ENCODE data around the gene ADAMTSL3. TPM values are rescaled to one million over a fixed set of nuclear protein-coding genes. Genes with fewer than 3 reads are reported as not detected.
A peak's percentile ranks its signal among the peaks of the same experiment; 100 is the strongest.
"Not testable (repeated sequence)": the region's sequence is repeated elsewhere in the genome, so short reads cannot be mapped to it uniquely, and the experiment has no call there.

ADAMTSL3 gene
- total RNA-seq, 1 experiment from 2014 or later = under 0.01 TPM

DNA sequence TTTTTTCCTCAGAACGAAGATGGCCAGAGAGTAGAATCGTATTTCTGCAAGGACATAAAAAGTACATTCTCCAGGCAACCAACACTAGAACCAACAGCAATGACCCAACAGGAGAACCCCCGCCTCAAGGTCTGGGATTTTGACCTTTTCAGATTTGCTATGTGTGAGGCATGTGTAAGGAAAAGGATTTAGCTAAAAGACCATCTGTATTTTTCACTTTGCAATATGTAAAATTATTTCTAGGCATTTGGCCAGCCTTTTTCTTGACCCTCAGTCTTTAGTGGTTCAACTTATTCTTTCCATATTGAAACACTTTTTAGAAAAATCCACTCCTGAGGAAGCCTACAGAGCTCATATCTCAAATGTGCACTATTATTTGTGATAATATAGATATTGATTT lies 362.4 kb downstream of the ADAMTSL3 start:
- no peak for DNase-seq (ENCODE audit: low read depth)

DNA sequence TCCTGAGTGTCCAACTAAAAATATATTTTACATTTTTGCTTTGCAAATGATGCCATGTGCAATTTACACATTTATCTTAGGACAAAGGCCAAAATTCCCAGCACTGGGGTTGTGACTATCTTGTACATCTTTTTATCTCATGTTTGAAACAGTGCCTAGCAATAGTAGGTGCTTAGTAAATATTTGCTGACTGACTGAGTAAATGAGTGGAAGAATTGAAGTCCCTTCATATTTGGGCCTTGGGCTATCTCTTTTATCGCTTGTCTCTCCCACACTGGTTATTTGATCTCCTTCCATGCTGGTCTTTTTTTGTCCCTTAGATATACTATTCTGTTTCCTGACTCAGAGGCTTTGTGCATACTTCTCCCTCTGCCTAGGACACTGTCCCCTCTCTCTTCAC lies 368.6 kb downstream of the ADAMTSL3 start:
- DNase-seq (ENCODE audit: low read depth) = no peak

DNA sequence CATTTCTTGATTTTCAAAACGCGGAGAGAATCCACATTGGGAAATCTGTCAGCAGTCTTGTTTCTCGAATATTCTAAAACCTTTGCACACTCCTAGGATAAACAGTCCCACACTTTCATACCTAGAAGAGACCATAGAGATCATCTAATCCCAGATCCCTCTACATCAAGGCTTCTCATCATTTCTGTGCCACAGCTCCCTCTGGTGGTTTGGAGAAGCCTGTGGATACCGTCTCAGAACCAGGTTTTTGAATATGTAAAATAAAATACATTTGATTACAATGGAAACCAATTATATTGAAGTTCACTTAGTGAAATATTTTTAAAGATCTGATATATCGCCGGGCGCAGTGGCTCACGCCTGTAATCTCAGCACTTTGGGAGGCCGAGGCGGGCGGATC lies 369.7 kb downstream of the ADAMTSL3 start:
- DNase-seq (ENCODE audit: low read depth) = peak; percentile 41

DNA sequence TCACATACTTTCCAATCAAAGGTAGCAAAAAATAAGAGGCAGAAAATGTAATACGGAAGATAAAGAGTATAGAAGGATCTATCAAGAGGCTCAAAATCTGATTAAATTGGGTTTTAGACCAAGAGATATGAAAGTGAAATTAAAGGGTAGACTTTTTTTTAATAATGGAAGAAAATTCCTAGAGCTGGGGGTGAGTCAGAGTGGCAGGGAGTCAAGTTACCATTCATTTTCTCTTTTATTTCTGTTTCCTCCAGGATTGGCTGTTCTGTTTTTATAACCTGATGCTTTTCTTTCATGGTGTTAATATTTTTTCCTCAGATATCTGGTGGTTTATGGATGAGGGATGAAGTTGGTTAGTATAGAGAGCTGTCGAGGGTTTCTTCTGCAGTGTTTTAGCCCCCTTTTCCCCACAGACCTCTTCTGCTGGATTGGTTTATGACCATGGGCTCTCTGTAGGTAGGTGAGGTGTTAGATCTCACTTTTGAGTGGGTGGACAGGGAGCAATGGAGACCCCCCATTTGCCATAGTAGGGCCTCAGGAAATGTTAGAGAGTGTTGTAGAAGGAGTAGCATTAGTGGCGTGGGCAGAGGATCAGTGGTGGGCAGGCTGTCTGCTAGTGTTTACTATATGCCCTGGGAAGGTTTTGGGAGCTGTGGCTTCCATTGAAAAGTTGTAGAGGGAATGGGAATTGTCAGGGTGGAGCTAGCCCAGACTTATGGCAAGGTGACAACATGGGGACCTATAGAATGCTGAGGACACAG lies 380.1 kb downstream of the ADAMTSL3 start:
- DNase-seq (ENCODE audit: low read depth) = peak; percentile 15

DNA sequence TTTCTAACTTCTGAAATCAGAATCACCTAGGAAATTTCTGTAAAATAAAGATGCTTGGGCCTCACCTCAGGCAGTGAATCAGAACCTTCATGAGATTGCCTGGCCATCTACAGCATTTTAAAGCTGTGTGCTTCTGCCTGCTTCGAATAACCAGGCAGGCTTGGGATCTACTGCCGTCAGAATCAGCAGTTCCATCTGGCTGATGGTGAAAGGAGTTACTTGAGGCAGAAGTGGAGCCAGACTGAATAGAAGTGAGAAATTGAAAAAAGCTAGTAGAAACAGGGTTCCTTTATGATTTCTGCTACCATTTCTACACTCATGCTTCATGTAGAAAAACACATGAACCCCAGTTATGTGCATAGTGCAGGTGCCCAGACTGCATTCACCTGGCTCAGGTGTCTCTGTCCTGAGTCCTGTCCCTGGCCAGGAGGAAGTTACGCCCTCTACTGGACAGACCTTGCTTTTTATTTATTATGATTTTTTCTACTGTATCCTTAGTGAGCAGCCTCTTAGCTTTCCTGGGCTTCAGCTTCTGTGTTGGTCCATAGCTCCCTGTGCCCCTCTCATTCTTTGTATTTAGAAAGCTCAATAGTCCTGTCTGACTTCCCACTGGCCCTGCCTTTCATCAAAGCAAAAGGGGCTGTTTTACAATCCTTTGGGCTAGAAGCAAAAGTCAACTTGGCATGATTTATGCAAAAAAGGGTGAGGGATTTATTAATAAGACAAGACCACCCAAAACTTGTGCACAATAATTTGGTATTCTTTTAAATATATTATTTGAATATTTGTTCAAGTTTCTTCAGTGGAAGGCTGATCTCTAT lies 380.9 kb downstream of the ADAMTSL3 start:
- no peak for DNase-seq (ENCODE audit: low read depth)

DNA sequence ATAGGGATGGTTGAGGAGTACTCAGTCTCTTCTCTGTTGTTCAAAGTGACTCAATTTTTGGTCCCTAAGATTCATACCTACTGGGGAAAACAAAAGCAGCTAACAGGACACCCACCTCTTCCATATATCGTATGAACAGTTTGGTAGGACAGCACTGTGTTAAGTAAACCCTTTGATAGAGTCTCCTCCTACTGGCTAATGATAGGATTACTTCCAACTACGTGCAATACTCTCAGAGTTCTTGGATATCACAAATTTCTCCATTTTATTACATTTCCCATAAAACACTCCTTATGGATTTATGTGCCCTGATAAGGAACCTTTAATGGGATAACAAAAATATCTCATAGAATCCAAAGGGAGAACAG lies 381.5 kb downstream of the ADAMTSL3 start:
- DNase-seq (ENCODE audit: low read depth) = peak; percentile 39

DNA sequence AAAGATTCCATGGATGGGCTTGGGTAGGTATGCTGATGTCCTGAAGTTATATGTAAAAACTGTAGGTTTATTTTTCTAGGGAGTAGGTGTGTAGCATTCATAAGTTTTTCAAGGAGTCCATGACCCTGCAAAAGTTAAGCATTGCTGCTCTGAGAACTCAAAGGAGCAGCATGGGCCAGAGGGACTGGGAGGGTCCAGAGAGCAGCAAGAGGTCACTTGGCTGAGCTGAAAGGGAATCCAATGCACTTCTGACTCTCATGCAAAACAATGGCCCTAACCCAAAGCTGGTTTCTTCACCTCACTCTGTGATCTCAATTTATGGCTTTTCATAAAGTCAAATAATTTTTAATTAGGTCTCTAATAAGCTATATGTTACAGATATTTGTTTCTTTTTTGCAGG lies 383.4 kb downstream of the ADAMTSL3 start:
- DNase-seq (ENCODE audit: low read depth) = no peak

DNA sequence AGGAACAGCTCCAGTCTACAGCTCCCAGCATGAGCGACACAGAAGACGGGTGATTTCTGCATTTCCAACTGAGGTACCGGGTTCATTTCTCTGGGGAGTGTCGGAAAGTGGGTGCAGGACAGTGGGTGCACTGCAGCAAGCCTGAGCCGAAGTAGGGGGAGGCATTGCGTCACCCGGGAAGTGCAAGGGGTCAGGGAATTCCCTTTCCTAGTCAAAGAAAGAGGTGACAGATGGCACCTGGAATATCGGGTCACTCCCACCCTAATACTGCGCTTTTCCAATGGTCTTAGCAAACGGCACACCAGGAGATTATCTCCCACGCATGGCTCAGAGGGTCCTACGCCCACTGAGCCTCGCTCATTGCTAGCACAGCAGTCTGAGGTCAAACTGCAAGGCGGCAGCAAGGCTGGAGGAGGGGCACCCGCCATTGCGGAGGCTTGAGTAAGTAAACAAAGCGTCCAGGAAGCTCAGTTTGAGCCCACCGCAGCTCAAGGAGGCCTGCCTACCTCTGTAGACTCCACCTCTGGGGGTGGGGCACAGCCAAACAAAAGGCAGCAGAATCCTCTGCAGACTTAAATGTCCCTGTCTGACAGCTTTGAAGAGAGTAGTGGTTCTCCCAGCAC lies 388.6 kb downstream of the ADAMTSL3 start:
- not testable (repeated sequence) for DNase-seq (ENCODE audit: low read depth)

DNA sequence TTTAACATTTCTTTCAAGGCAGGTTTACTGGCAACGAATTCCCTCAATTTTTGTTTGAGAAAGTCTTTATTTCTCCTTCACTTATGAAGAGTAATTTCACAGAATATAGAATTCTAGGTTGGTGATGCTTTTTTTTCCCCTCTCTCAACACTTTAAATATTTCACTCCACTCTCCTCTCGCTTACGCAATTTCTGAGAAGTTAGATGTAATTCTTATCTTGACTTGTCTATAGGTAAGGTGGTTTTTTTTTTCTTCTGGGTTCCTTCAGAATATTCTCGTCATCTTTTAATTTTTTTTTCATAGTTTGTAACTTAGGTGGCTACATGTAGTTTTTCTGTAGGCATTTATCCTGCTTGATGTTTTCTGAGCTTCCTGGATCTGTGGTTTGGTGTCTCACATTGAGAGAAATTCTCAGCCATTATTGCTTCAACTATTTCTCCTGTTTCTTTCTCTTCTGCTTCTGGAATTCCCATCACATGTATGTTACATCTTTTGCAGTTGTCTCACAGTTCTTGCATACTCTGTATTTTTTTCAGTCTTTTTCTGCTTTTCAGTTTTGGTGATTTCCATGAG lies 392.2 kb downstream of the ADAMTSL3 start:
- no peak for DNase-seq (ENCODE audit: low read depth)

DNA sequence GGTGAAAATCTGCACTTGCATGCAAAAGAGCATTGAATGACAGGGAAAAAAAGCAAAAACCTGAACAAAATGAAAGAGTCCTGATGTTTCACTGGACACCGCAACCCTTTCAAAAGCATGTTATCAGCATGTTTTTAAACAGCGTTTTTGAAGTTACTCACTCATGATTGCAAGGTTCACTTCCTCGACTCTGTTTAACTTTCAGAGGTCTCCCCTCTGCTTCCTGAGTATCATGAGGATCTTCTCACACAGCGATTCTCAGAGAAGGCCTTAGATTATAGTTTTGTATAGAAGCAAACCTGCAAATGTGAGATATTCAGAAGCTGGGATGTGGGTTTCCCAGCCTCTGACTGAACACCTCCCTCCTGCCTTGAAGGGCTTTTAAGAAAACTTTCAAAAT lies 395.6 kb downstream of the ADAMTSL3 start:
- not testable (repeated sequence) for DNase-seq (ENCODE audit: low read depth)

DNA sequence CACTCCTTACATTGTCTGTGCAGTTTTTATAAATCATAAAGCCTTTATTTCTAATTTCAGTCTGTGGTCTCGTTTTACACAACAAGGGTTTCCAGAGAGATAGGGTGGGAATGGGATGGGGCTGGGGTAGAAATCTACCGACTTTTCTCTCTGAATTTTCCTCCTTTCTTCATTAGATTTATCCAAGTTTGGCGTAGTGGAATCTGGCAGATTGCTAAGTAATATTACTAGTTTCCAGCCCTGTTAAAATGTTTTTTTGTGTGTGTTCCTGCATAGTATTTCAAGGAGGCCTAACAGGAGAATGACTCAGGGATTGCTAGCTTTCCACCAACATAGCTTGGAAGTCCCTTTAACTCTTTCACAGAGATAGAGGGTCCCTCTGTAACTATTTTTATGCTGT lies 396.2 kb downstream of the ADAMTSL3 start:
- no peak for DNase-seq (ENCODE audit: low read depth)

DNA sequence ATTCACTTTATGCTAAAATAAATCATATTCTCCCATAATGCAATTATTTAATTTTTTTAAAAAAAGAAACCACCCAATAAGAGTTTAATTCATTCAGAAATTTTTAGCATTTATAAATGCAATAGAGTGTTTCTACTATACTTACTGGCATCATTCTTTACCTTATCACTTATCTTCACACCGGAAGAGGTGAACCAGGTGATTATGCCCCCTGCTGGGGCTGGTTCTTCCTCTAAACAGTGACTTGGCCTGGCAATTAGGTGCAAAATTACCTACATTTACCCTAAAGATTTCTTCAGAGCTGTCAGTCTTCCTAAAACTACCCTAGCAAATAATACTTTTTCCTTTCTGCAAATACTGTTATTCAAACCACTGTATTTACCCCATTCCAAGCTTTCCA lies 397.2 kb downstream of the ADAMTSL3 start:
- DNase-seq (ENCODE audit: low read depth) = not testable (repeated sequence)

DNA sequence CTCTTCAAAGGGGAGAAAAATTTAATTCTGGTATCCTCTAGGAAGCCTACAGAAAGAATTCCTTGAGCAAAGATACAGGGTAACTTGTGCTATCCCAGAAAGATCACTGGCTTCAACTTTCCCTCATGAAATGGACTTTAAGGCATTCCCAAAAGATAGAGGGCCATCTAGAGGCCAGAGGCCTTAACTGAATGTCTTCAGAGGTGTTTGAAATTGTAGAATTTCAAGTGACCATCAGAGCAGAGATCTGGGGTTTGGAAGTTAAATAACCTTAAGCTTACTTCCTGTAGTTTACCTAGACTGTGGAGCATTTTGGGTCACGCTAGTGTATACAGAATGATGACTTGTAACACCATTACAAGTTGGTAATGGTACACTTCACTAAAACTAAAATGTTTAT lies 400.6 kb downstream of the ADAMTSL3 start:
- not testable (repeated sequence) for DNase-seq (ENCODE audit: low read depth)

DNA sequence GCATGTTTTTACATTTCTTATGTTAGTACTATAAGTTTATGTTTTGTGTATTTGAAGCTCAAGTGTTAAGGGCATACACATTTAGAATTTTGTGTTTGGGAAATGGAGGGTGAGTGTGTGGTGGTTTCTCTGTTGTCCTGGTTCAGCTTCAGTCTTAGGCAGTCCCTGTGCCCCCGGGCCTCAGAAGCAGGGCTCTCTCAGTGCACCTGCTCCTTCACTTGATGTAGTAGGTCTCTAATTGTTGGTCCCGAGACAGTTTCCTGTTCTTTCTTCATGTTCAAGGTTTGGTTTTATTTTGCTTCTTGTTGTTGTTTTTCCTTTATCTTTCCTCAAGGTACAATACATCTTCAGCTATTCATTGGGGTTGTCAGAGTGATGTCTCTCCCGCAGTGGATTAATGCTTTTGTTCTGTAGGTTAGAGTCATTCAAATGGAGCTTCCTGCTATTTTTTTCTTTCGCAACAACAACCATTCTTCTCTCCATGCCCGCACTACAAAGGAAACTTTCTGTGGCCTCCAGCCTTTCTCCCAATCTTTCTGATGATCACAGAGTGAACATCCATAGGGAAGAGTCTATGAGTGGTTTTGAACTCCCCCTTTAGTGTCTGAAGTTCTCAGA lies 403.9 kb downstream of the ADAMTSL3 start:
- no peak for DNase-seq (ENCODE audit: low read depth)

DNA sequence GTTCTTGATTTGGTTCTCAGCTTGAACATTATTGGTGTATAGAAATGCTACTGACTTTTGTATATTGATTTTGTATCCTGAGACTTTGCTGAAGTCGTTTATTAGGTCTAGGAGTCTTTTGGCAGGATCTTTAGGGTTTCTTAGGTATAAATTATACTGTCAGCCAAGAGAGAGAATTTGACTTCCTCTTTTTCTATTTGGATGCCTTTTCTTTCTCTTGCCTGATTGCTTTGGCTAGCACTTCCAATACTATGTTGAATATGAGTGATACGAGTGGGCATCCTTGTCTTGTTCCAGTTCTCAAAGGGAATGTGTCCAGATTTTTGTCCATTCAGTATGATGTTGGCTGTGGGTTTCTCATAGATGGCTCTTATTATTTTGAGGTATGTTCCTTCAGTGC lies 409.8 kb downstream of the ADAMTSL3 start:
- DNase-seq (ENCODE audit: low read depth) = not testable (repeated sequence)

DNA sequence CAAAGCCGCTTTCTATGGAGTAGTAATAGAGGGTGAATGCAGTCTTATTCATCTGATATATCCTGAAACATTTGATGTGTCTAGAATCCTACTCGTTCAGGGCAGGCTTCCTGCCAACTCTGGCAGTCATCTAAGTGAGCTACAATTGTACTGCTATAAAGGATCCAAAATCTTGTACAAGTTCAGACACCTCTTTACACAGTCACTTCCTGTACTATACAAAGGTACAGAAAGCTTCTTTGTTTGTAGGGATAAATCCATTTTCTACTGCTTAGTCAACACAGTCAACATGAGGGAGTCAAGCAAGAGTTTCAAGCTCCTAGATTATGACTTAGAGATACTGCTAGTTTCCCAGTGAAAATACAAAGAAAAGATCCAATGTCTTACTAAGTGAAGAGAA lies 414.8 kb downstream of the ADAMTSL3 start:
- not testable (repeated sequence) for DNase-seq (ENCODE audit: low read depth)

DNA sequence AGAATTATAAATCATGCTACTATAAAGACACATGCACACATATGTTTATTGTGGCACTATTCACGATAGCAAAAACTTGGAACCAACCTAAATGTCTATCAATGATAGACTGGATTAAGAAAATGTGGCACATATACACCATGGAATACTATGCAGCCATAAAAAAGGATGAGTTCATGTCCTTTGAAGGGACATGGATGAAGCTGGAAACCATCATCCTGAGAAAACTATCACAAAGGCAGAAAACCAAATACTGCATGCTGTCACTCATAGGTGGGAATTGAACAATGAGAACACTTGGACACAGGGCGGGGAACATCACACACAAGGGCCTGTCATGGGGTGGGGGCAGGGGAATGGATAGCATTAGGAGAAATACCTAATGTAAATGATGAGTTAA lies 424.1 kb downstream of the ADAMTSL3 start:
- not testable (repeated sequence) for DNase-seq (ENCODE audit: low read depth)

DNA sequence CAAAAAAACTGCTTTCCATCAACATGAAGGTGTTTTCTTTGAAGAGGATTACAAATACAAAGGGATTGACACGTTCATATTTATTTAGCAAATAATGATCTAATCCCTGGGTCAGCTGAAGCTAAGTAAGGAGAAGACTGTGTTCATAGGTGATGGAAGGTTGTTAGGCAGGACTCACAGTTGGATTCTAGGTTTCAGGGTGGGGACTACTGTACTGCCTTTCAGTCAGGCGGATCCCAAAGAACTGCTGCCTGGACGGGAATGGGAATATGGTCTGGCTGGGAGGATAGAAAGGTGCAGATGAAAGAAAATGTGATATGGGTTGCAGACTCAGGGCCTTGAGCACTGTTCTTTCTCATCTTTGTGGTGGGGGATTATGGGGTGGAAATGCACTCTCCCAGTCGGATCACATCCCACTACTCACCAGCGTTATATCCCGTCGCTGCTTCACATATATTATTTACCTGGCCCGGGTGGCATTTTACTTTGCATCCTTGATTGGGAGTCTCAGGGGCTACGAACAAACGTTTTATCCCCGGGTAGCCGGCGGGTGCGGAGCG lies 425.5 kb downstream of the ADAMTSL3 start:
- DNase-seq (ENCODE audit: low read depth) = not testable (repeated sequence)

DNA sequence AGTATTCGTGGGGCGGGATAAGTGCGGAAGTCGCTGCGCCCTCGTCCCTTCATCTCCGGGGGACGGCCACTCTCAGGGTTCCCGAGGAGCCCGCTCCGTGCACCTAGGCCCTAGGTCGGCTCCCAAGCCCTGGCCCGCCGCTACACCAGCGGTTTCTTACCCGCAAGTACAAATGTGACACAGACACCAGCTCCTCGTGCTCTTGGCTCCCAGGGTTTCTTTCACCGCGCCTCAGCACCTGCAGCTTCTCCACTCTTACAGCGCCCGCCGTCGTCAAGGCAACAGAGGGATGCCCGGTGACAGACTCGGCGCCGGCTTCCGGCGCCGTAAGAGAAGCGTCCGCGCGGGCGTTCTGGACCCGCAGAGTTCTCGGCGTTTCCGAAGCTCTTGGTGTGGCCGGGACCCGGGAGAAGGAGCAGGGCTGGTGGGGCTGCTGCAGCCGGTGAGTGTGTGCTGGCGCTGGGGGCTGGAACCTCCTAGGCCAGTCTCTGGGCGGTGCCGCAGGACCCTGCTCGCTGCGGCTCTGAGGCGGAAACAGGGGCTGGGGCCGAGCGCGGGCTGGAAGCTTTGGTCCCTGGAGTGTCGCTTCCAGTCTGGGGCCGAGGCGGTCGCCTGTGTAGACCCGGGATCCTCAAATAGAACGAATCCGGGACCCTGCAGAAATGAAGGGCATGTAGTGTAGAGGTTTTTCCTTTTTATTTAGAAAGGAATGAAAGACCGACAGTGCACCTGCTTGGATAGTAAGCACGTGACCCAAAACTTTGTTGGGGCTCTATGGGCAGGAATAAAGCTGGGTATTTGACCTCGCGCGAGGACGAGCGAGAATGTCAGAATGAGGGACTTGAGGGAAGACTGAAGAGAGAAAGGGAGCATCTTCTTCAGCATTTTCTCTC lies 426.2 kb downstream of the ADAMTSL3 start:
- DNase-seq (ENCODE audit: low read depth) = peak; percentile 2

DNA sequence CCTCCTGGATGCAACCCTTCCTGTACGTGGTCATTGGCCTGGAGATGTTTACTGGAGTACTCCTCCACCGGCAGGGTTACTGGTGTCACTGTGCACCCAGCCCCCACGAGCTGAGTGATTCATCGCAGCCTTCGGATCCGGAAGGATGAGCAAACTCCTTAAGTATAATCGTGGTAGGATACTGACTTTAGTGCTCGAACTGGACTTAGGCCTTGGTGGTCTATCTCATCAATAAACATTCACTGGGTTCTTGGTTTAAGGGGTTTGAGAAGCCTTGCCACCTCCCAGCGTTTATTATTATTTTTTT lies 426.8 kb downstream of the ADAMTSL3 start:
- DNase-seq (ENCODE audit: low read depth) = peak; percentile 5
